Mammary epithelial cell (primary cell): ENCODE results near the gene WSB1.

Experiments
- CTCF ChIP-seq, 2 donors: IDR thresholded peaks in 1 of 2; conservative IDR thresholded peaks in 1 of 2; 2 replicates each; pipeline ENCODE4 v1.5.1; 2011 to 2012; ENCODE audit warnings: inconsistent platforms in 2 of 2, low read length in 2 of 2, mild to moderate bottlenecking in 2 of 2, control low read depth in 1 of 2, low read depth in 1 of 2; ENCODE audit not compliant: insufficient read depth in 1 of 2; ENCODE audit errors: extremely low read depth in 1 of 2
- EZH2 ChIP-seq: IDR thresholded peaks from 2 replicates; pipeline ENCODE4 v1.6.1; 2012; ENCODE audit warnings: low read length, inconsistent platforms, borderline replicate concordance

DNA sequence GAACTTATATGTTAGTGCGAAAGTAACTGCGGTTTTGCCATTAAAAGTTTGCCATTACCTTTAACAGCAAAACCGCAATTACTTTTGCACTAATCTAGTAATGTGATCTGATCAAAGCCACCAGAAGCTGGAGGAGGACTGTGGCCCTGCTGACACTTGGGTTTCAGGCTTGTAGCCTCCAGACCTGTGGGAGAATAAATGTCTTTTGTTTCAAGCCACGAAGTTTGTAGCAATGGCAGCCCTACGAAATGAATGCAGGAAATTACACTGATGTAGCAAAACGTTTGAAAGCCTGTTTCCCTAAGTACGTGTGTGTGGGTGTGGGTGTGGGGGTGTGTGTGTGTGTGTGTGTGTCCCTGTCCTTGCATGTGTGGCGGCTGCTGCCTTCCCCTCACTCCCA is 66.6 kb downstream of the WSB1 start:
- TF ChIP-seq CTCF (conservative IDR thresholded peaks at IDR 0.05 in 1 of 2, IDR thresholded peaks at IDR 0.05 in 1 of 2; ENCODE audit: extremely low read depth in 1 of 2, insufficient read depth in 1 of 2, low read depth in 1 of 2, low read length in 2 of 2) = no peak
- TF ChIP-seq EZH2 = no peak
